T-helper 2 cell treated with Interferon-gamma antibody and Interleukin-4, amounts not matched to agents 5 μg/mL and 100 μg/mL, for 36 hours (primary cell): Measurements from ENCODE around the gene SLC9A9.

ENCODE experiments used
- DNase-seq: peaks from one replicate; pipeline ENCODE4 v3.0.0; 2021; ENCODE audit warnings: low spot score
- H3K27ac Mint-ChIP-seq: one replicate; pipeline ENCODE4 v1.8.0; 2021; ENCODE audit warnings: mild to moderate bottlenecking, mixed read lengths
- H3K27me3 Mint-ChIP-seq: one replicate; pipeline ENCODE4 v1.8.0; 2021; ENCODE audit warnings: low read depth, mixed read lengths
- H3K36me3 Mint-ChIP-seq: one replicate; pipeline ENCODE4 v1.8.0; 2021; ENCODE audit warnings: low read depth, mixed read lengths
- H3K4me1 Mint-ChIP-seq: one replicate; pipeline ENCODE4 v1.8.0; 2021; ENCODE audit warnings: low read depth, mixed read lengths
- H3K4me3 Mint-ChIP-seq: one replicate; pipeline ENCODE4 v1.8.0; 2022; ENCODE audit warnings: mild to moderate bottlenecking, moderate library complexity, mixed read lengths
- H3K9me3 Mint-ChIP-seq: one replicate; pipeline ENCODE4 v1.8.0; 2021; ENCODE audit warnings: mixed read lengths

Gene SLC9A9

DNA sequence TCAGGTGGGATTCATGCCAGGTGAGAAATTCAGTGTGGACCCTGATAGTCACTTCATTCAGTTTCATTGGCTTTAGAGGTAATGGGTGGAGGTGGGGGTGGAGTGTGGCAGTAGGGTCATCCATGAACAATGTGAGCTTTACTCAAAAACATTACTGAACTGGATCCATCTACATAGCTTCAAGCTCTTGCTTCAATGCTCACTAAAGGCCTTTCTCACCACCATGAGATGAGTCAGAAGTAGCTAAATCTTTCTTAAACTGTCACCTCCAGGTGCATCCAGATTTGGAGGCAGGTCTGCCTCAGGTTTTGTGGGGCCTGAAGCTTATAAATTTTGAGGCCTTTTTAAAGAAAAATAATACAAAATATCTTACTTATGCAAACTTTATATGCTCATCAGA lies 365.1 kb downstream of the SLC9A9 start:
- no peak for DNase-seq
- H3K36me3 Mint-ChIP-seq = no peaks in the 10 kb centered on the region
- H3K27me3 Mint-ChIP-seq = peaks cover 2% of the 10 kb centered on the region
- no peaks in the 10 kb centered on the region for H3K4me1 Mint-ChIP-seq
- no peak overlapping the region for H3K27ac Mint-ChIP-seq
- H3K4me3 Mint-ChIP-seq = no peak overlapping the region
- H3K9me3 Mint-ChIP-seq = no peaks in the 10 kb centered on the region

DNA sequence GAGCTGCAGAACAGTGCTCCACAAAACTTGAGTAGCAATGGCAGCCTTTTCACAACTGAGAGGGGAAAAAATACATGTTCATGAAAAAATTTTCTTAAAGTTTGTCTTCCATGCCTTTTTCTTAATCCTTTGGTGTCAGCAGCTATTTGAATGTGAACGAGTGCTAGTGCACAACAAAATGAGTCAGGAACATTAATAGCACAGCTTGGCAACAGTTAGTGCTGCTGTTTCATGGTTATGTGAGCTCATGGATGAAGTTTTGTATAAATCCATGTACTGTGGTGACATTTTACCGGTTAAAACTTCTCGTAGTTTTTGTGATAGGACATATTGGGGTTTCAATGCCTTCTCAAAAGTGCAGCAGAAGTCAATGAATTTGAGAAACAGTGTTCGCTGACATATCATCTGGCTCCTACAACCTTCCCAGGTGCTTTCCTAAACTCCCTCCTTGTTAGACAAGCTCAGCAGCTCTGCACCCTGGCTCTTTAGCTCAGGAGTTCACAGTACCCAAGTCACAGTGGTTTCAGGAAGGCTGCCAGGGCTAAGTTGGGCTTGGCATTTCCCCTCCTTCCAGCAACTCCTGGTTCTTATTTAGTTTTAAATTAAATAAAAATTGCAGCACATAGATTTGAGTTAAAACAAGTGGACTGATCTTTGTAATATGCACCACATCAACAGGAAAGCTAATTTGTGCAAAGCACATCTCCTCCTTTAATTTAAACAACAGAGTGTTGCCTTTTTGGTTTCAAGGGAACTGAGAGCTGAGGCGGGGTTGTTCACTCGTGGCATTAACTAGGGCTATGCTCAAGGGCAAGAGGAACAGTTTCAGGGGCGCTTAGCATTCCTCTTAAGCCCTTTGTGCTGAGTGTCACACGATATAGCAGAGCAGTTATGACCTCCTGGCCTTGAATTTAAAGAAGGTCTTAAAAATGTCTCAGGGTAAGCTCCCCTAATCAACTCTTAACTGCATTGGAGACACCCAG lies 365.9 kb downstream of the SLC9A9 start:
- Mint-ChIP-seq H3K4me1 (no peaks in the 10 kb centered on the region), H3K27ac (no peak overlapping the region), H3K4me3 (no peak overlapping the region), H3K27me3 (no peaks in the 10 kb centered on the region), H3K36me3 (no peaks in the 10 kb centered on the region), H3K9me3 (no peaks in the 10 kb centered on the region)
- no peak for DNase-seq

DNA sequence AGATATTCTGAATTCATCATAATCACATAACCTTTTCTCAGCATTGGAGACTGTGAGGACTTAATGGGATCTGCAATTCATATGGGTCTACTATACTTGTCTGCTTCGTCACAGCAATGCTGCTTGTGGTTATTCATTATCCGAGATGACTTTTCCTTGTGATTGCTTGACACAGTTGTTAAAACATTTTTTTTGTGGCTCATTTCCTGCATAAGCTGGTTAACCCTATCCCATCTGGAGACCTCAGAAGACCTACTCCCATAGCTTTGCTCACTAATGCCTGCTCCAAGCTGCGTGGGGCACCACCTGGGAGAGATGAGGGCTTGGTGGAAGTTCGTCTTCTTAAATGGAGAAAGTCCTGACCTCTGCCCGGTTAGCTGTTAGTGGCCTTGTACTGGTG lies 367.9 kb downstream of the SLC9A9 start:
- H3K4me3 Mint-ChIP-seq = no peak overlapping the region
- no peak overlapping the region for H3K27ac Mint-ChIP-seq
- H3K27me3 Mint-ChIP-seq = no peaks in the 10 kb centered on the region
- no peak for DNase-seq
- H3K36me3 Mint-ChIP-seq = no peaks in the 10 kb centered on the region
- no peaks in the 10 kb centered on the region for H3K4me1 Mint-ChIP-seq
- H3K9me3 Mint-ChIP-seq = no peaks in the 10 kb centered on the region

DNA sequence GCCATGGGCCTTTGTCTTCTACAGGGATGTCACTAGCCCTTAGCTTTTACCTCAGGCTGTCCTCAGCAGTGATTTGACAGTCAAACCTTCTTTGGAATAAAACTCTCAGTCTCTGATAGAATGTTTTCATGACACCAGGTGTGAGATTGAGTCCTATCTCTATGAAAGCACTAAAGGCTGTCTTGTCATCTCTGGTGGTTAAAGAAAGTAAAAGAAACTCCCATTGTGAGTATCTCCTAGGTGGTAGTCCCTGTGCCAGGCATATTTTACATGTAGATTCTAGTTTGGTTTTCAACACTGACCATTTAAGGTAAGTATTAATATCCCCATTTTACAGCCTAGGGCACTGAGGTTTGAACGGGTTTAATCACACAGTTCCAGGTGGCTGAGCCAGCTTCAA lies 368.5 kb downstream of the SLC9A9 start:
- H3K27me3 Mint-ChIP-seq = no peaks in the 10 kb centered on the region

DNA sequence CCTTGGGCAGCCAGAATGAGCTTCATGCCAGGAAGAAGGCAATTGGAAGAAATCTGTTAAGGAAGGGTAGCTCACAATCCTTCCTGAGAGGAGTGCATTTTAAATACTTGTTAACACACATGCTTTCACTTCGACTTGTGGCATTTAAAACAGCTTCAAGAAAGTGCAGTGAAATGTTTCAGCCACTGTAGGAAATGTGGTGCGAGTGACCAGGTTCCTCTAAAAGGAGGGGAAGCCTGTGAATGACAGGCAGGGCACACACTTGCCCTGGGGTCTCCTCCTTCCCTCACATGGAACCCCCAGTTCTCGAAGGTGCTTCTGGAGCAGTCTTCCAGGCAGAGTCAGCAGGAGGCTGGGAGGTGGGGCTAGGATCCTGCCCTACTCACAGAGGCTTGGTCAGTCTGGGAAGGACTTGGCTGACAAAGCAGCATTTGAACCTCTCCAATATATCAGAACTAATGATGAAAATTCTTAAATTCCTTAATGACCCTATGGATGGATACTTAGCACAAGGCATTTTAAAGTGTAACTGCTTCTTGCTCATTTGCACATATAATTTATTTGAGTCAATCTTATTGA lies 370.1 kb downstream of the SLC9A9 start:
- no peaks in the 10 kb centered on the region for H3K36me3 Mint-ChIP-seq
- no peak for DNase-seq
- H3K27me3 Mint-ChIP-seq = no peaks in the 10 kb centered on the region

More for the DNA sequence above, 368.5 kb downstream of the SLC9A9 start:
- Mint-ChIP-seq H3K36me3 (no peaks in the 10 kb centered on the region), H3K9me3 (no peaks in the 10 kb centered on the region), H3K27ac (no peak overlapping the region), H3K4me3 (no peak overlapping the region), H3K4me1 (no peaks in the 10 kb centered on the region)
- DNase-seq = no peak

DNA sequence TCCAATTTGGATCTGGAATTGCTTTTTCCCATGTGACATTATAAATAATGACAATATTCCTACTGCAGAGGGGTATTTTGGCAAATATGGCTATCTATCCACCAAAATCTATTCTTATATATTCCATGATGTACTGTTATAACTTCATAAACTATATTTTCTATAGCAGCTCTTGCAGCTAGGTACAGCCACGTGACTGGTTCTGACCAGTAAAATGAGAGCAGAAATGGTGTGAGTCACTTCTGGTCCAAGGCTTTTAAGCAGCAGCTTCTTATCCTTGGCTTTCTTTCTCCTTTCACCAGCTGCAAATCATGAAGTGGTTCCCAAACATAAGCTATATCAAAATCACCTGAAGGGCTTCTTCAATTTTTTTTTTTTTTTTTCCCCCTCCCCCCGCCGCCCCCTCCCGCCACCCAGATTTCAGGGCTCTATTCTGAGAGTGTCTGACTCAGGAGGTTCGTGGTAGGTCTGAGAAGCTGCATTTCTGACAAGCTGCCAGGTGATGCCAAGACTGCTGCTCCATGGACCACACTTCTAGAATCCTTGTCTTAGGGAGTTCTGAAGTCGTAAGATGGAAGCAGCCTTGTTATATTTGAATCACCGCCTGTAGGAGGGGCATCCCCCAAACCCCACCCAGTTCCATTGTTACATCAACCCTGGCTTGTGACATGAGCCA lies 371.2 kb downstream of the SLC9A9 start:
- no peak for DNase-seq
- H3K9me3 Mint-ChIP-seq = no peaks in the 10 kb centered on the region
- H3K27me3 Mint-ChIP-seq = no peaks in the 10 kb centered on the region
- H3K4me1 Mint-ChIP-seq = no peaks in the 10 kb centered on the region
- no peak overlapping the region for H3K27ac Mint-ChIP-seq
- H3K4me3 Mint-ChIP-seq = no peak overlapping the region
- no peaks in the 10 kb centered on the region for H3K36me3 Mint-ChIP-seq

More for the DNA sequence above, 370.1 kb downstream of the SLC9A9 start:
- H3K9me3 Mint-ChIP-seq = no peaks in the 10 kb centered on the region
- H3K4me3 Mint-ChIP-seq = no peak overlapping the region
- no peaks in the 10 kb centered on the region for H3K4me1 Mint-ChIP-seq
- no peak overlapping the region for H3K27ac Mint-ChIP-seq

DNA sequence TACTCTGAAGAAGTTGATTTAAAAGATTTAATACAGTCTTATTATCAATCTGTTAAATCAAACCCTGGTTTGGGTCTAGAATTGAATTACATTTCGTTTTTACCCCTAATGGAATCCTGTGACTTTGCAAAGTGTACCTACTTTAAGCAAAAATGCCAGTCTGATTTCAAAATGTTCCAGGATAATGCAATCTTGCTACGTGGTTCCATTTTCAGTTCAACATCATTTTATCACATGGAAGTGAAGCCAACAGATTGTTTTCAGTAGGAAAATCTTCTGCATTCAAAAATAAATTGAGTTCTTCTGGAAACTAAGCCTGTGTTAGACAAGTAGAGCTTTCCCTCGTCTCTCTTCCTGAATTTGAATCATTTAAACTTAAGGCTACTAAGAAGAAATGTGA lies 372.3 kb downstream of the SLC9A9 start:
- DNase-seq = no peak
- H3K9me3 Mint-ChIP-seq = no peaks in the 10 kb centered on the region
- H3K27me3 Mint-ChIP-seq = no peaks in the 10 kb centered on the region
- H3K4me3 Mint-ChIP-seq = no peak overlapping the region
- H3K27ac Mint-ChIP-seq = no peak overlapping the region
- no peaks in the 10 kb centered on the region for H3K36me3 Mint-ChIP-seq
- H3K4me1 Mint-ChIP-seq = no peaks in the 10 kb centered on the region

DNA sequence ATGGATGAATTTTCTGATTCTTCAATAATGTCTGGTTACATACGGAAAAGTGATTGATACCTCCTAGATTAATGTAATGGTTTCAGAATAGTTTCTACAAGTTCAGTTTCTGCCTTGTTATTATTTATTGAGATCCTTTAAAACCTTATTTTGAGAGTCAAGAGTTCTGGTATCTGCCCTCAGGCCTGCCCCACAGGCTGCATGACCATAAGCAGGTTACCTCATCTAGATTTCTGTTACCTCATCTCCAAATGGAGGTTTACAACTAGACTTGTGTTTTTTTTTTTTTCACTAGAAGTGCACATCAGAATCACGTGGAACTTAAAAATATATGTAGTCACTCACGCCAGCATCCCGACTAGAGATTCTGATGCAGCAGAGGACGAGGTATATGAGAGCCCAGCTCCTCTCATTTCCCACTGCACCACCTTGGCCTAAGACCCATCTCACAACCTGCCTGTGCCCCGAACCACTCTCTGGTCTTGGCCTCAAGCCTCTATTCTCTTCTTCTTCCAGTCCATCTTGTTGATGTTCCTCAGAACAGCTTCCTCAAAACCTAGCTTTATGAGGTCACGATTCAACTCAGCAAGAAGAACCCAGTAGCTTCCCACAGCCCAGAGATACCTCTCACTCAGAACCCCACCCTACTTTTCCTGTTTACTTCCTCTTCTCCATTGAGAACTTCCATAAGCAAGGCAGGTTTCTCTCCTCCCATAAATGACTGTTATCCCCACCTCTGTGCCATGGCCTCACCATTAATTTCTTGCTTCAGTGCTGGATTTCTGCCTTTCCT lies 375.3 kb downstream of the SLC9A9 start:
- Mint-ChIP-seq H3K9me3 (no peaks in the 10 kb centered on the region), H3K36me3 (no peaks in the 10 kb centered on the region), H3K4me3 (no peak overlapping the region), H3K27me3 (no peaks in the 10 kb centered on the region), H3K4me1 (no peaks in the 10 kb centered on the region), H3K27ac (no peak overlapping the region)
- DNase-seq = no peak

DNA sequence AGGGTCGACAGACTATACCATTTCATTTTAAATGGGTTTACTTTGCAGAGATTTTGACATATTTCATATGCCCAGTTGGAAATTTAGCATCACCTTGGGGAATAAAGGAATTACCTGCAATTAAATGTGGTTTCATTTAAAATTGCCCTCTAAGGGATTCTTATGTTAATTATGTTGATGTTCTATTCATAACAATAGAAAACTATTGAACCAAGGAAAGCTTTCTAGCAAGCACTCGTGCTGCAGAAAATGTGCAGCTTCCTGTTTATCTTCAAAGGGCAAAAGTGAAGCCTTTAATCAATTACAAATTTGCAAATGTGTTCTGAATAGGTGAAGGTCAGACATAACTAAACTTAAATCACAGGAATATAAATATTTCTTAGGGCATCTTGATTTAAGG lies 376.6 kb downstream of the SLC9A9 start:
- DNase-seq = no peak
- H3K27me3 Mint-ChIP-seq = no peaks in the 10 kb centered on the region
- no peaks in the 10 kb centered on the region for H3K36me3 Mint-ChIP-seq
- no peak overlapping the region for H3K27ac Mint-ChIP-seq
- H3K4me3 Mint-ChIP-seq = no peak overlapping the region
- no peaks in the 10 kb centered on the region for H3K9me3 Mint-ChIP-seq
- H3K4me1 Mint-ChIP-seq = no peaks in the 10 kb centered on the region

DNA sequence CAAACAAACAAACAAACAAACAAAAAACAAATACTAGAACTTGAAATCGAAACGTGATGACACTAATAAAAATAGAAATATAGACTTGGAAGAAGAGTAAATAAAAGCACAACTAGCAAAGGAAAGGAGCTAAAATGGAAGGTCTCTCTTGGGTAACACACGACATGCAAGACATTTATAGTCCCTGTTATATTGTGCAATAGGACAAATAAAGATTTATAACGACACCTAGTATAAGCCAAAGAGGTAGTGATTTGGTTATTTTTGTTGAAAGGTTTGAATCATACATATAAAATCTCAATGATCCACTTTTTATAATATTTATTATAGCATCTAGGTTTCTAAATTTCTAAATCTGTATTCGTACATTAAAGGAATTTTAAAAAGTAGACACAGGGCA lies 379.1 kb downstream of the SLC9A9 start:
- H3K27ac Mint-ChIP-seq = no peak overlapping the region

DNA sequence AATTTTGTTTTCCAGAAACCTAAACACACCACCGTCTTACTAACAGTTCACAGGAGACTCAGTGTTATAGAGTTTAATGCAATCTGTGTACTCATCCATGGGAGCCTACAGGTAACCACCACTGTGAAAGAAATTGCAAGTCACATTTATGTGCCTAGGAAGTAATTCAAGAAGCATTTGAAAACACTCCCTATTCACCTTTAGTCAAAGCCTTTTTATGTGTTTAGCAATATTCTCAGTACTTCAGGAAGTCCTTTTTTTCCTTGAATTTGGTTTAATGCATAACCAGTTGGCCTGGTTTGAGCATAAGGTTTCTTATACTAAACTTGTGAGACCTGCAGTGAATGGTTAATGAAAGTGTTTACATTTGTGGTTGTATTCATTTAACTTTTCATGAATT lies 382.6 kb downstream of the SLC9A9 start:
- no peak for DNase-seq
- no peak overlapping the region for H3K27ac Mint-ChIP-seq
- H3K4me3 Mint-ChIP-seq = no peak overlapping the region
- no peaks in the 10 kb centered on the region for H3K4me1 Mint-ChIP-seq
- H3K36me3 Mint-ChIP-seq = no peaks in the 10 kb centered on the region
- no peaks in the 10 kb centered on the region for H3K27me3 Mint-ChIP-seq
- no peaks in the 10 kb centered on the region for H3K9me3 Mint-ChIP-seq

More for the DNA sequence above, 379.1 kb downstream of the SLC9A9 start:
- Mint-ChIP-seq H3K36me3 (no peaks in the 10 kb centered on the region), H3K4me1 (no peaks in the 10 kb centered on the region), H3K4me3 (no peak overlapping the region), H3K9me3 (no peaks in the 10 kb centered on the region), H3K27me3 (no peaks in the 10 kb centered on the region)
- DNase-seq = no peak

DNA sequence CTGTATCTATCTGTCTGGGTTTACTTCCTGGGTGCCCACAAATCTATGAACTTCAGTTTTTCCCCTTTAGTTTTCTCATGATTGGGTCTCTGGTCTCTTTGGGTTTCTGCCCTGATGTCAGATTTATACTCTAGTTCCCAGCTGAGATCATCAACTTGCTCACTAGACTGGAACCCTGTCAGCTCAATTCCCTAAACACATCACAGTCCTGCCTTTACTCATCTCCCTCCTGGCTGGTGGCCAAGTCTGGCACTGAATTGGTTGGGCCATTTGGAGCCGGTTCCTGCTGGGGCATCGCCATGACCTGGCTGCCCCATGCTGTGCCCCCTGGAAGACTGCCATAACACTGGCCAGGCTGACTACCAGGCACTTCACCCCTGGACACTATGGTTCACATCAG lies 383.4 kb downstream of the SLC9A9 start:
- Mint-ChIP-seq H3K9me3 (no peaks in the 10 kb centered on the region), H3K4me3 (no peak overlapping the region), H3K36me3 (no peaks in the 10 kb centered on the region), H3K27ac (no peak overlapping the region), H3K27me3 (no peaks in the 10 kb centered on the region), H3K4me1 (no peaks in the 10 kb centered on the region)
- DNase-seq = no peak

DNA sequence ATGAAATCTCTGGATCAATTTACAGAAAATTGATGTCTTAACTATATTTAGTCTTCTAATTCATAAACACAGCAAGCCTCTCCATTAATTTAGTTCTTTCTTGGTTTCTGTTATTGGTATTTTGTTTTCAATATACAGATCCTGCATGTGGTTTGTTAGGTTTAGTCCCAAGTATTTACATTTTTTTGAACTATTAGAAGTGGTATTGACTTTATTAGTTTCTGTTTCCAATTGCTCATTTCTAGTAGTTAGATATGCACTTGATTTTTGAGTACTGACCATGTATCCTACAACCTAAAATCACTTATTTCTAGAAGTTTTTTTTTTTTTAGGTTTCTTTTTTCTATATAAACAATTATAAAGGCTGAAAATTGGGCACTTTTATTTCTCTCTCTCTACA lies 392.8 kb downstream of the SLC9A9 start:
- Mint-ChIP-seq H3K27me3 (peaks cover 9% of the 10 kb centered on the region), H3K4me3 (no peak overlapping the region), H3K4me1 (no peaks in the 10 kb centered on the region), H3K36me3 (no peaks in the 10 kb centered on the region), H3K9me3 (peaks cover 5% of the 10 kb centered on the region), H3K27ac (no peak overlapping the region)
- no peak for DNase-seq
